ENCODE results near the gene GALNT6. TPM values are rescaled to one million over a fixed set of nuclear protein-coding genes. Genes with fewer than 3 reads are reported as not detected.

The GALNT6 gene
- total and polyA plus RNA-seq, 9 of the 15 experiments (the other 6 are each of a cell fraction or from before 2014, with no cell fraction given), result 1.5 to 8.6 (median 5.1) TPM

GRCh38 chr12:51351913-51352532 is 39.2 kb downstream of the GALNT6 start (continued):
- peak; percentile 89 to 93 (median 93) for TF ChIP-seq CTCF (IDR thresholded peaks at IDR 0.05 in 2 of 3, conservative IDR thresholded peaks at IDR 0.05 in 1 of 3; ENCODE audit: insufficient read depth in 2 of 3, low read depth in 1 of 3, low read length in 3 of 3)
- TF ChIP-seq, protein P1, sequence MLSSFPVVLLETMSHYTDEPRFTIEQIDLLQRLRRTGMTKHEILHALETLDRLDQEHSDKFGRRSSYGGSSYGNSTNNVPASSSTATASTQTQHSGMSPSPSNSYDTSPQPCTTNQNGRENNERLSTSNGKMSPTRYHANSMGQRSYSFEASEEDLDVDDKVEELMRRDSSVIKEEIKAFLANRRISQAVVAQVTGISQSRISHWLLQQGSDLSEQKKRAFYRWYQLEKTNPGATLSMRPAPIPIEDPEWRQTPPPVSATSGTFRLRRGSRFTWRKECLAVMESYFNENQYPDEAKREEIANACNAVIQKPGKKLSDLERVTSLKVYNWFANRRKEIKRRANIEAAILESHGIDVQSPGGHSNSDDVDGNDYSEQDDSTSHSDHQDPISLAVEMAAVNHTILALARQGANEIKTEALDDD (IDR thresholded peaks at IDR 0.05), result no peak
- TF ChIP-seq ZNF445 (CRISPR knock-in tag; IDR thresholded peaks at IDR 0.05; ENCODE audit: low read depth), result no peak
- TF ChIP-seq E2F3 (CRISPR knock-in tag; IDR thresholded peaks at IDR 0.05), result no peak
- peak; percentile 25; the same call in 1 of the 2 replicates for TF ChIP-seq RB1 (IDR thresholded peaks at IDR 0.05; ENCODE audit: low read depth)
- TF ChIP-seq CC2D1A (IDR thresholded peaks at IDR 0.05), result no peak
- peak; percentile 80 to 89 for TF ChIP-seq RAD21 (CRISPR knock-in tag; conservative IDR thresholded peaks at IDR 0.05 in 1 of 2, IDR thresholded peaks at IDR 0.05 in 1 of 2)
- TF ChIP-seq ELF4 (CRISPR knock-in tag; IDR thresholded peaks at IDR 0.05), result no peak
- no peak for TF ChIP-seq POLR2H (tag; IDR thresholded peaks at IDR 0.05; ENCODE audit: low read depth)
- peak; percentile 19; the same call in 1 of the 2 replicates for TF ChIP-seq MYC (IDR thresholded peaks at IDR 0.05; ENCODE audit: low read depth, low read length)
- no peak for TF ChIP-seq MYC (CRISPR knock-in tag; IDR thresholded peaks at IDR 0.05; ENCODE audit: borderline replicate concordance, low read depth)
- TF ChIP-seq NR2F6 (CRISPR knock-in tag; IDR thresholded peaks at IDR 0.05), result no peak
- TF ChIP-seq NCOA2 (IDR thresholded peaks at IDR 0.05; ENCODE audit: partially characterized antibody in 2 of 2), result no peak
- no peak for TF ChIP-seq NR4A1 (CRISPR knock-in tag; IDR thresholded peaks at IDR 0.05)
- no peak for TF ChIP-seq NR4A1 (tag; IDR thresholded peaks at IDR 0.05)
- TF ChIP-seq, protein P2, sequence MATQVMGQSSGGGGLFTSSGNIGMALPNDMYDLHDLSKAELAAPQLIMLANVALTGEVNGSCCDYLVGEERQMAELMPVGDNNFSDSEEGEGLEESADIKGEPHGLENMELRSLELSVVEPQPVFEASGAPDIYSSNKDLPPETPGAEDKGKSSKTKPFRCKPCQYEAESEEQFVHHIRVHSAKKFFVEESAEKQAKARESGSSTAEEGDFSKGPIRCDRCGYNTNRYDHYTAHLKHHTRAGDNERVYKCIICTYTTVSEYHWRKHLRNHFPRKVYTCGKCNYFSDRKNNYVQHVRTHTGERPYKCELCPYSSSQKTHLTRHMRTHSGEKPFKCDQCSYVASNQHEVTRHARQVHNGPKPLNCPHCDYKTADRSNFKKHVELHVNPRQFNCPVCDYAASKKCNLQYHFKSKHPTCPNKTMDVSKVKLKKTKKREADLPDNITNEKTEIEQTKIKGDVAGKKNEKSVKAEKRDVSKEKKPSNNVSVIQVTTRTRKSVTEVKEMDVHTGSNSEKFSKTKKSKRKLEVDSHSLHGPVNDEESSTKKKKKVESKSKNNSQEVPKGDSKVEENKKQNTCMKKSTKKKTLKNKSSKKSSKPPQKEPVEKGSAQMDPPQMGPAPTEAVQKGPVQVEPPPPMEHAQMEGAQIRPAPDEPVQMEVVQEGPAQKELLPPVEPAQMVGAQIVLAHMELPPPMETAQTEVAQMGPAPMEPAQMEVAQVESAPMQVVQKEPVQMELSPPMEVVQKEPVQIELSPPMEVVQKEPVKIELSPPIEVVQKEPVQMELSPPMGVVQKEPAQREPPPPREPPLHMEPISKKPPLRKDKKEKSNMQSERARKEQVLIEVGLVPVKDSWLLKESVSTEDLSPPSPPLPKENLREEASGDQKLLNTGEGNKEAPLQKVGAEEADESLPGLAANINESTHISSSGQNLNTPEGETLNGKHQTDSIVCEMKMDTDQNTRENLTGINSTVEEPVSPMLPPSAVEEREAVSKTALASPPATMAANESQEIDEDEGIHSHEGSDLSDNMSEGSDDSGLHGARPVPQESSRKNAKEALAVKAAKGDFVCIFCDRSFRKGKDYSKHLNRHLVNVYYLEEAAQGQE (IDR thresholded peaks at IDR 0.05; ENCODE audit: borderline replicate concordance), result peak; percentile 62; the same call in 1 of the 2 replicates
- TF ChIP-seq, protein P2 (CRISPR knock-in tag; IDR thresholded peaks at IDR 0.05; ENCODE audit: low read depth), result no peak
